ENCODE data around the gene PLBD2. TPM values are rescaled to one million over a fixed set of nuclear protein-coding genes. Genes with fewer than 3 reads are reported as not detected.

Gene PLBD2
- total RNA-seq, 1 donor from 2014 or later = 55.1 TPM

DNA sequence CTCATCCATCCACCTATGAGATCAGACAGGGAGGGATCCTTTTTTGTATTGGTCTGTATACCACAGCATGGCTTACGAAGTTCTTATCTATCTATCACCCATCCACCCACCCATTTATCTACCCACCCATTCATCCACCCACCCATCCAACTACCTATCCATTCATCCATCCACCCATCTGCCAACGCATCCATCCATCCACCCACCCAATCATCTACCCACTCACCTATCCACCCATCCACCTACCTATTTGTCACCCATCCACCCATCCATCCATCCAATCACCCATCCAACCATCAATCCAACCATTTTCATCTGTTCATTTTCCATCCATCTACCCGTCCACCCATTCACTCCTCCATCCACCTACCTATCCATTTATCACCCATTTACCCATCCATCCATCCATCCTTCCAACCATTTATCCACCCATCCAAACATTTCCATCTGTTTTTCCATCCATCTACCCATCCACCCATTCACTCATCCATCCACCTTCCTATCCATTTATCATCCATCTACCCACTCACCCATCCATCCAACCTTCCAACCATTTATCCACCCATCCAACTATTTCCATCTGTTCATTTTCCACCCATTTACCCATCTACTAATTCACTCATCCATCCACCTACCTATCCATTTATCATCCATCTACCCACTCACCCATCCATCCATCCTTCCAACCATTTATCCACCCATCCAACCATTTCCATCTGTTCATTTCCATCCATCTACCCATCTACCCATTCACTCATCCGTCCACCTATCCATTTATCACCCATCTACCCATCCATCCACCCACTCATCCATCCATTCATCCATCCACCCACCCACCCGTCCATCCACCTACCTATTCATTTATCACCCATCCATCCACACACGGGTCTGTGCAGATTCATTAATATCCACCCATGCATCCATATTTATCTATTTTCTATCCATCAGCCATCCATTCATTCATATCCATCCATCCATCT lies 32.0 kb downstream of the PLBD2 start:
- H3K27ac ChIP-seq = no peak overlapping the region
- H3K4me1 ChIP-seq = no peaks in the 10 kb centered on the region
- H3K4me3 ChIP-seq = no peak overlapping the region
- no peaks in the 10 kb centered on the region for H3K27me3 ChIP-seq
- peaks cover 28 to 60% of the 10 kb centered on the region in 2 donors for H3K36me3 ChIP-seq
- intact Hi-C loops (cut with DNase I) = no loop called here
- H3K9me3 ChIP-seq = no peaks in the 10 kb centered on the region
- DNase-seq (ENCODE audit: low spot score in 2 of 2) = no peak
- TF ChIP-seq, protein P1, sequence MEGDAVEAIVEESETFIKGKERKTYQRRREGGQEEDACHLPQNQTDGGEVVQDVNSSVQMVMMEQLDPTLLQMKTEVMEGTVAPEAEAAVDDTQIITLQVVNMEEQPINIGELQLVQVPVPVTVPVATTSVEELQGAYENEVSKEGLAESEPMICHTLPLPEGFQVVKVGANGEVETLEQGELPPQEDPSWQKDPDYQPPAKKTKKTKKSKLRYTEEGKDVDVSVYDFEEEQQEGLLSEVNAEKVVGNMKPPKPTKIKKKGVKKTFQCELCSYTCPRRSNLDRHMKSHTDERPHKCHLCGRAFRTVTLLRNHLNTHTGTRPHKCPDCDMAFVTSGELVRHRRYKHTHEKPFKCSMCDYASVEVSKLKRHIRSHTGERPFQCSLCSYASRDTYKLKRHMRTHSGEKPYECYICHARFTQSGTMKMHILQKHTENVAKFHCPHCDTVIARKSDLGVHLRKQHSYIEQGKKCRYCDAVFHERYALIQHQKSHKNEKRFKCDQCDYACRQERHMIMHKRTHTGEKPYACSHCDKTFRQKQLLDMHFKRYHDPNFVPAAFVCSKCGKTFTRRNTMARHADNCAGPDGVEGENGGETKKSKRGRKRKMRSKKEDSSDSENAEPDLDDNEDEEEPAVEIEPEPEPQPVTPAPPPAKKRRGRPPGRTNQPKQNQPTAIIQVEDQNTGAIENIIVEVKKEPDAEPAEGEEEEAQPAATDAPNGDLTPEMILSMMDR (IDR thresholded peaks at IDR 0.05) = no peak

DNA sequence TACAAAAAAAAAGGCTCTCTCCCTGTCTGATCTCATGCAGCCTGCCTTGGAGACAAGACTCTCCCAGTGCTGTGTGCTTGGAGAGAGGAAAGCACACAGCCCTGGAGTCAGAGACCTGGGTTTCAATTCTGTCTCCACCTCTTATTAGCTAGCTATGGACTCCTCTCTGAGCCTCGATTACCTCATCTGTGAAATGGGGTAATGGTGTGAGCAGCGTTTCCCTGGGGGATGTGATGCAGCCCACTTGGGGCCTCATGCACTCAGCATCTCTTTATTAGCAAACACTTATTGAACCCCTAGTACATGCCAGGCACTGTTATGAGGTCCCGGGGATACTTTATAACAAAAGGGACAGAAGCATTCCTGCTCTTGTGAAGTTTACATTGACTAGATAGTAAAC lies 32.8 kb downstream of the PLBD2 start:
- Histone ChIP-seq H3K36me3 (peaks cover 24 to 52% of the 10 kb centered on the region in 2 donors), H3K9me3 (no peaks in the 10 kb centered on the region), H3K4me3 (no peak overlapping the region), H3K27ac (no peak overlapping the region), H3K4me1 (no peaks in the 10 kb centered on the region), H3K27me3 (no peaks in the 10 kb centered on the region)
- DNase-seq (ENCODE audit: low spot score in 2 of 2) = no peak
- TF ChIP-seq, protein P1 (IDR thresholded peaks at IDR 0.05) = no peak
- intact Hi-C loops (cut with DNase I) = no loop called here

DNA sequence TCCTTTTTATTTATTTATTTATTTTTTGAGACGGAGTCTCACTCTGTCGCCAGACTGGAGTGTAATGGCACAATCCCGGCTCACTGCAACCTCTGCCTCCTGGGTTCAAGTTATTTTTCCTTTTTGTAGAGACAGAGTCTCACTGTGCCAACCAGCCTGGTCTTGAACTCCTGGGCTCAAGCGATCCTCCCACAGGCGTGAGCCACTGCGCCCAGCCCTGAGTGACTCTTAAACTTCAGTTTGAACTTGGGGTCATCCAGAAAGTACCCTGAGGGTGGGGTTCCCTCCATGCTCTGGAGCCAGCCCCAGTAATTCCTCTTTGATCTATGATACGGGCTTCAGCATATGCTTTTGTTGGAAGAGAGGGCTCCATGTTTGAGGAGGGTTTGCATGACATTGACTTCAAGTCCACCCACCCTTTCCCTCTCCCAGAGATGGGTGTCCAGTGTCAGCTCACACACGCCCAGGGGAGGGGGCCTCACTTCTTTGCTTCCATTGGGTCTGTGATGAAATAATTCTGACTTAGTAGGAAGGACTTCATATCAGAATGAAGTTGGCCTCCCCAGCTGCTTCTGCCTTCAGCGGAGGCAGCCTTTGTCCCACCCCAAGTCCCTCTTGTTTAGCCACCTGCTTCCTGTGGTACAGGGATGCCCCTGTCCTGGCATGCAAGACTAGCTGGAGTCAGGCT lies 33.4 kb downstream of the PLBD2 start:
- Histone ChIP-seq H3K9me3 (no peaks in the 10 kb centered on the region), H3K27me3 (no peaks in the 10 kb centered on the region), H3K36me3 (peaks cover 24 to 45% of the 10 kb centered on the region in 2 donors), H3K4me1 (no peaks in the 10 kb centered on the region), H3K4me3 (no peak overlapping the region), H3K27ac (no peak overlapping the region)
- TF ChIP-seq, protein P1 (IDR thresholded peaks at IDR 0.05) = no peak
- intact Hi-C loops (cut with DNase I) = no loop called here
- DNase-seq (ENCODE audit: low spot score in 2 of 2) = no peak

DNA sequence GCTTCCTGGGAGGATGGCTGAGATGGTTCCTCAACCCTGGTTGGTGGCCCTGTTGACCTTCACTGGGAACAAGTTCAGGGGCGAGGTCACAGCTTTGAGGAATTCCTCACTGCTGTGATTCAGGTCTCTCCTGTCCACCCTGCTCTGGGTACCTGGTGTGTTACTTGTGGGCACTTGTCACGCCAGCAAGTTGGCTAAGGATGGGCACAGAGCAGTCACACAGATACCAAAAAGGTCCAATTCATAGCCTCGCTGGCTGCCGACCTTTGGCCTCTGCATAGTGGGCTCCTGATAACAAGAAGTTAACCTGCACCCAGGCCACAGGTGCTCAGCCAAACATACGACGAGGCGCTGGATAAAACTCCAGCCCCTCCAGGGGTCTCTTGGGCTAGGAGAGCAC lies 34.1 kb downstream of the PLBD2 start:
- Histone ChIP-seq H3K36me3 (peaks cover 24 to 38% of the 10 kb centered on the region in 2 donors), H3K27ac (no peak overlapping the region), H3K27me3 (no peaks in the 10 kb centered on the region), H3K4me3 (no peak overlapping the region), H3K4me1 (no peaks in the 10 kb centered on the region), H3K9me3 (no peaks in the 10 kb centered on the region)
- TF ChIP-seq, protein P1 (IDR thresholded peaks at IDR 0.05) = no peak
- intact Hi-C loops (cut with DNase I) = no loop called here
- DNase-seq (ENCODE audit: low spot score in 2 of 2) = no peak

DNA sequence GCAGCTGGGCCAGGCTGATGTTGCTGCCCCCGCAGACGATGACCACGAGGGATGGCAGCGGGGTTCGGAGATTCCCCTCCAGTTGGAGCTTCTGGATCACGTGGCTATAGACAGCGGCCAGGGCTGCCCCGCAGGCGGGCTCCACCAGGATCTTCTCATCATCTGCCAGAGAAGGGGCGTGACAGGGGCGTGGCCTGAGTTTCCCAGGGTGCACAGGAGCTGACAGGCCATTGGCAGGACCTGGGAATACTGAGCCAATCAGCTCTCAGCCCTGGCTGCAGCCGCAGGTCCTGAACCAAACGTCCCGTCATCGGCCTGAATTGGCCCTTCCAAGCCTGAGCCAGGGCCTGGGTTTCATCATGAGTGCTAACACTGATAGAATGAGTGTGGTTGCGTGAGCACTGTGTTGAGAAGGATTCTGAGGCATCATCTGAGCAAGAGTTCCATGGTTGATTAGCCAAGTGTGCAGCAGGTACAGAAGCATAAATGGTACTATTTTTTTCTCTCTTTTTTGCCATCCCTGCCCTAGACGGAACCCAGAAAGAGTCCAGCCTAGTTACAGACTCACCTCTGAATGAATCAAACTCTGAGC lies 34.7 kb downstream of the PLBD2 start:
- H3K9me3 ChIP-seq = no peaks in the 10 kb centered on the region
- DNase-seq (ENCODE audit: low spot score in 2 of 2) = no peak
- TF ChIP-seq, protein P1 (IDR thresholded peaks at IDR 0.05) = no peak
- H3K36me3 ChIP-seq = peaks cover 24 to 32% of the 10 kb centered on the region in 2 donors
- no peak overlapping the region for H3K27ac ChIP-seq
- no peaks in the 10 kb centered on the region for H3K4me1 ChIP-seq
- H3K4me3 ChIP-seq = no peak overlapping the region
- intact Hi-C loops (cut with DNase I) = no loop called here
- no peaks in the 10 kb centered on the region for H3K27me3 ChIP-seq

Data from ascending aorta (tissue), 2 donors.